CD4-positive, CD25-positive, alpha-beta regulatory T cell (primary cell): Measurements from ENCODE around the gene APP. TPM values are rescaled to one million over a fixed set of nuclear protein-coding genes. Genes with fewer than 3 reads are reported as not detected.
A peak's percentile ranks its signal among the peaks of the same experiment; 100 is the strongest.

Source experiments
- ATAC-seq, 2 donors: fragments of 150-1000 bp; cut with Tn5 transposase; one replicate each; pipeline ENCODE4 v1.10.0; 2021; ENCODE audit warnings: low read depth in 2 of 2, moderate number of reproducible peaks in 2 of 2, moderate library complexity in 1 of 2
- DNase-seq, 3 donors: peaks; one replicate each; pipeline versions ENCODE4 v3.0.0 to v3.0.0-alpha.2; 2012 to 2022; ENCODE audit warnings: mixed read lengths in 1 of 3
- H3K27ac ChIP-seq: one replicate; pipeline ENCODE4 v1.7.0; 2013; ENCODE audit warnings: mild to moderate bottlenecking, low read length; ENCODE audit not compliant: insufficient read depth, poor library complexity, severe bottlenecking
- H3K27me3 ChIP-seq: one replicate; pipeline ENCODE4 v1.7.0; 2013; ENCODE audit warnings: low read length; ENCODE audit not compliant: control insufficient read depth, insufficient read depth
- H3K36me3 ChIP-seq: one replicate; pipeline ENCODE4 v1.7.0; 2013; ENCODE audit warnings: mild to moderate bottlenecking, low read length, moderate library complexity; ENCODE audit not compliant: control insufficient read depth, insufficient read depth
- H3K4me1 ChIP-seq: 2 replicates; pipeline ENCODE4 v1.7.0; 2013; ENCODE audit warnings: mild to moderate bottlenecking, low read length; ENCODE audit not compliant: insufficient read depth, control insufficient read depth, poor library complexity, severe bottlenecking
- H3K4me3 ChIP-seq: one replicate; pipeline ENCODE4 v1.7.0; 2013; ENCODE audit warnings: low read depth, mild to moderate bottlenecking, low read length, moderate library complexity
- H3K9me3 ChIP-seq, 2 experiments: 1 replicate in 1 of 2; 2 replicates in 1 of 2; pipeline ENCODE4 v1.7.0; 2013; ENCODE audit warnings: low read length in 2 of 2, mild to moderate bottlenecking in 1 of 2, moderate library complexity in 1 of 2; ENCODE audit not compliant: control insufficient read depth in 2 of 2
- H3K27ac Mint-ChIP-seq, 3 donors: one replicate each; pipeline ENCODE4 v1.8.0; 2020 to 2022; ENCODE audit warnings: mild to moderate bottlenecking in 3 of 3, mixed read lengths in 3 of 3, moderate library complexity in 2 of 3
- H3K27me3 Mint-ChIP-seq: one replicate; pipeline ENCODE4 v1.8.0; 2022; ENCODE audit warnings: mild to moderate bottlenecking, mixed read lengths
- H3K36me3 Mint-ChIP-seq: one replicate; pipeline ENCODE4 v1.8.0; 2020; ENCODE audit warnings: mixed read lengths
- H3K4me1 Mint-ChIP-seq, 4 donors: one replicate each; pipeline ENCODE4 v1.8.0; 2020 to 2022; ENCODE audit warnings: mixed read lengths in 4 of 4, mild to moderate bottlenecking in 1 of 4
- H3K4me3 Mint-ChIP-seq, 4 donors: one replicate each; pipeline ENCODE4 v1.8.0; 2020 to 2022; ENCODE audit warnings: mild to moderate bottlenecking in 4 of 4, mixed read lengths in 4 of 4, moderate library complexity in 3 of 4
- H3K9me3 Mint-ChIP-seq, 7 donors: one replicate each; pipeline ENCODE4 v1.8.0; 2020 to 2022; ENCODE audit warnings: mixed read lengths in 7 of 7, mild to moderate bottlenecking in 3 of 7, moderate library complexity in 2 of 7
- polyA plus RNA-seq, 4 donors: library from polyadenylated mRNA; unstranded; fragments of 300-500 nt; fragmentation: Illumina TruSeq; gene quantifications; one replicate each; pipeline ENCODE4 v1.2.3, GENCODE V29; 2021
- total RNA-seq: library from RNA; stranded (reverse); gene quantifications from one replicate; pipeline ENCODE4 v1.2.3, GENCODE V29; 2022

Gene APP
- 29.5 TPM for total RNA-seq
- polyA plus RNA-seq, result 1 to 10 TPM; 3.9 to 7.9 (median 6.7) TPM

DNA sequence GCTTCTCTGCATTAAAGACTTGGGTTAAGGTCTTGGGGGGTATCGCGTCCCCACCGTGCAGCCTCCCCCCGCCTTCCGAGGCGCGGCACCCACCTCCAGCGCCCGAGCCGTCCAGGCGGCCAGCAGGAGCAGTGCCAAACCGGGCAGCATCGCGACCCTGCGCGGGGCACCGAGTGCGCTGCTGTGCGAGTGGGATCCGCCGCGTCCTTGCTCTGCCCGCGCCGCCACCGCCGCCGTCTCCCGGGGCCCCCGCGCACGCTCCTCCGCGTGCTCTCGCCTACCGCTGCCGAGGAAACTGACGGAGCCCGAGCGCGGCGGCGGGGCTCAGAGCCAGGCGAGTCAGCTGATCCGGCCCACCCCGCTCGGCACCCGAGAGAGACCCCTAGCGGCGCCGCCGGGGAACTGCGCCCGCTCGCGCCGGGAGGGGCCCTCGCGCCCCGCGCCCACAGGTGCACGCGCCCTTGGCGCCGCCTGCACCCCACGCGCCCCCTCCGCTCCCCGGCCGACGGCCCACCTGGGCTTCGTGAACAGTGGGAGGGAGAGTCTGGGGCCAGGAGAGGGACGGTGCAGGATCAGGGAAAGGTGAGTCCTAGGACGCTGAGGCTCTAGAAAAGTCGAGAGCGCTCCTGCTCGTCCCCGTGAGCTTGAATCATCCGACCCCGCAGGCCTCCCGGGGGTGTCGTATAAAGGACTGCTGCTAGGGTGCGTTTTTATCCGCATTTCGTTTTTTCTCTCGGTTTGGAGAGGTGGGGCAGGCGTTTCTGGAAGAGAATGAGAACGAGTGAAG, at the start of gene APP:
Gene APP (minus strand): TSS at position 300 of the 787 bp plus-strand sequence. CDS start 150 bp downstream, at position 150.
- peak within 1 kb of the TSS; percentile 52 to 83 (median 62) for H3K27ac Mint-ChIP-seq
- Histone ChIP-seq H3K9me3 (no peaks in the 10 kb centered on the region), H3K36me3 (no peaks in the 10 kb centered on the region), H3K27me3 (peaks cover 4% of the 10 kb centered on the region), H3K27ac (peak within 1 kb of the TSS; percentile 30), H3K4me3 (peak within 1 kb of the TSS; percentile 67), H3K4me1 (peaks cover 25% of the 10 kb centered on the region)
- H3K27me3 Mint-ChIP-seq, result peaks cover 48% of the 10 kb centered on the region
- ATAC-seq (peak; percentile 88 to 91), DNase-seq (peak; percentile 69 to 86 (median 84))
- peaks cover 0 to 1% (median 0%) of the 10 kb centered on the region in 7 donors for H3K9me3 Mint-ChIP-seq
- peaks cover 4 to 24% (median 15%) of the 10 kb centered on the region in 4 donors for H3K4me1 Mint-ChIP-seq
- H3K36me3 Mint-ChIP-seq, result peaks cover 2% of the 10 kb centered on the region
- peak within 1 kb of the TSS; percentile 88 to 100 (median 95) for H3K4me3 Mint-ChIP-seq

DNA sequence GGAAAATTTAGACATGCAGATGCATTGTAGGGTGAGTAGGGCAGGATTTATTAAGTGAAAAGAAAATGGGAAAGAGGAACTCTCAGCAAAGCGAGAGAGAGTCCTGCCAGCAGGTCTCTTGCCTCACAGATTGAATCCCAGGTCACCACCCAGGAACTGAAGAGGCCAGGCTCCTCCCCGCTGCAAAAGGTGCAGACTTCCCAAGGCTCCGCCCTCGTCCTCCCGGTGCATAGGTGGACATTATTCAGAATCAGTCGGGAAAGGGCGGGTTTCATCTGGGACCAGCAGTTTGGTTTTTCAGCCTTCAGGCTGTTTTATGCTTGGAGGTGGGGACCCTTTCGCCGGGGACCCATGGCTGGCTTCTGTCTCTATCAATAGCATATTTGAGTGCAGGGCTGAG, 41.6 kb upstream of the APP start:
- no peak overlapping the region for H3K4me3 ChIP-seq
- H3K36me3 Mint-ChIP-seq, result no peaks in the 10 kb centered on the region
- ATAC-seq, result no peak

DNA sequence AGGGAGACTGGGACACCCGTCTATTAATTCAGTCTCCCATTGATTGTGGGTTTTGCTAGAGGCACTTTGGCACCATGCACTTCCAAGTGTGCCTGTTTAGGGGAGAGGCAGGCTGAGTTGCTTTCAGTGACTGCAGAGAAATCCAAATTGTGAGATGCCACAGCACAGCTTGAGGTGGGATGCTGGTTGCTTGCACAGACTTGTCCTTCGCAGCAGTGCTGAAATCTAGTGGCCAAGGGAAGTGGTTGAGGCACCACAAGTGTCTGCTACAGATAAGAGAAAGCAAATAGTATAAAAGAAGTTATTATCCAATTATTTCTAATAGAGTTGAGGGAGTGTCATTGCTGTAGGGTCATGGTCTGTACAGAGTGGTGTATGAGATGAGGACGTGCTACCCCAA, 40.0 kb upstream of the APP start:
- H3K27ac ChIP-seq, result no peak overlapping the region
- Mint-ChIP-seq H3K27me3 (no peaks in the 10 kb centered on the region), H3K4me3 (no peak overlapping the region), H3K9me3 (no peaks in the 10 kb centered on the region), H3K4me1 (no peaks in the 10 kb centered on the region), H3K27ac (no peak overlapping the region), H3K36me3 (no peaks in the 10 kb centered on the region)
- no peaks in the 10 kb centered on the region for H3K36me3 ChIP-seq
- DNase-seq, result no peak
- H3K4me3 ChIP-seq, result no peak overlapping the region
- ATAC-seq, result no peak
- no peaks in the 10 kb centered on the region for H3K4me1 ChIP-seq
- no peaks in the 10 kb centered on the region for H3K27me3 ChIP-seq
- no peaks in the 10 kb centered on the region for H3K9me3 ChIP-seq

More for the DNA sequence above, 41.6 kb upstream of the APP start:
- Histone ChIP-seq H3K36me3 (no peaks in the 10 kb centered on the region), H3K9me3 (no peaks in the 10 kb centered on the region), H3K27me3 (no peaks in the 10 kb centered on the region), H3K27ac (no peak overlapping the region), H3K4me1 (no peaks in the 10 kb centered on the region)
- Mint-ChIP-seq H3K4me3 (no peak overlapping the region), H3K4me1 (peaks cover 0 to 2% (median 0%) of the 10 kb centered on the region in 4 donors), H3K27me3 (no peaks in the 10 kb centered on the region), H3K9me3 (peaks cover 0 to 3% (median under 1%) of the 10 kb centered on the region in 7 donors), H3K27ac (no peak overlapping the region)
- DNase-seq, result no peak

DNA sequence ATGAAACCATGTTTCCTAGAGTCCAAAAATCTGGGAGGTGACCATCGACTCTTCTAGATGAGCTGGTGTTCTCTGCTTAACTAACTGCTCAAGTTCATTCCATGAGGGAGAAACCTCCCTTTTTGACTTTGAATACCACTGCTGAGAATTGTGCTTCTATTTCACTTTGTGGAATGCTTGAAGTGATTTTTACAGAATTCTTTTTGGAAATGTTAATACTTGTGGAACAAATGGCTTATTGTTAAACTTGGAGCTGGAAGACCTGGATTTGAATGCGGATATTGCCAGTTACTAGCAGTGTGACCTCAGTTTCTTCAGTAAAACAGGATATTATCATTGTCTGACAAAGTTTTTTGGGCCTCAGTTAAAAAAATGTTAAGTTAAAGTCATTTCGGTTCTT, 36.5 kb upstream of the APP start:
- no peaks in the 10 kb centered on the region for H3K27me3 ChIP-seq
- Mint-ChIP-seq H3K27me3 (no peaks in the 10 kb centered on the region), H3K9me3 (no peaks in the 10 kb centered on the region), H3K36me3 (no peaks in the 10 kb centered on the region), H3K4me1 (no peaks in the 10 kb centered on the region), H3K4me3 (peak overlapping the region in 1 of 4 donors; percentile 8), H3K27ac (no peak overlapping the region)
- ATAC-seq (no peak), DNase-seq (no peak)
- no peaks in the 10 kb centered on the region for H3K36me3 ChIP-seq
- H3K27ac ChIP-seq, result no peak overlapping the region
- no peaks in the 10 kb centered on the region for H3K4me1 ChIP-seq
- H3K9me3 ChIP-seq, result no peaks in the 10 kb centered on the region
- no peak overlapping the region for H3K4me3 ChIP-seq

DNA sequence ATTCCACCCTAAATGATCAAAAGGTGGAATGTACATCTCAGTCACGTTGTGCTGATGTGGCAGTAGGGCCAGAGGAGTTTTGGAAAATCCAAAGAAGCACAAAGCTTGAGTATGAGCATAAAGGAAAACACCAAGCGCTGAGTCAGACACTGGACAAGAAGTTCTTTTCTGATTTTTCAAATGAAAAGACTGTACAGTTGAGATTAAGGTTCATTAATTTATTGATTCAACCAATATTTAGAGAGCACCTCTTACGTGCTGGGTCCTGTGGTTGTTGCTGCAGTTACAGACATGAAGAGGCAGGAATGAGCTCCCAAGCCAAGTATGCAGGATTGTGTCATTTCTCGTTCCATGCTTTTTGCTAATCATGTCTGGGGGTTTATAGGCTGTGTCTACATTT, 28.9 kb upstream of the APP start:
- H3K27ac ChIP-seq, result no peak overlapping the region
- Mint-ChIP-seq H3K4me1 (no peaks in the 10 kb centered on the region), H3K27ac (no peak overlapping the region), H3K36me3 (no peaks in the 10 kb centered on the region), H3K9me3 (peaks cover 0 to 4% (median 0%) of the 10 kb centered on the region in 7 donors), H3K4me3 (no peak overlapping the region), H3K27me3 (no peaks in the 10 kb centered on the region)
- H3K4me3 ChIP-seq, result no peak overlapping the region
- no peaks in the 10 kb centered on the region for H3K27me3 ChIP-seq
- no peak for ATAC-seq
- H3K9me3 ChIP-seq, result no peaks in the 10 kb centered on the region
- H3K4me1 ChIP-seq, result no peaks in the 10 kb centered on the region
- DNase-seq, result no peak
- no peaks in the 10 kb centered on the region for H3K36me3 ChIP-seq

DNA sequence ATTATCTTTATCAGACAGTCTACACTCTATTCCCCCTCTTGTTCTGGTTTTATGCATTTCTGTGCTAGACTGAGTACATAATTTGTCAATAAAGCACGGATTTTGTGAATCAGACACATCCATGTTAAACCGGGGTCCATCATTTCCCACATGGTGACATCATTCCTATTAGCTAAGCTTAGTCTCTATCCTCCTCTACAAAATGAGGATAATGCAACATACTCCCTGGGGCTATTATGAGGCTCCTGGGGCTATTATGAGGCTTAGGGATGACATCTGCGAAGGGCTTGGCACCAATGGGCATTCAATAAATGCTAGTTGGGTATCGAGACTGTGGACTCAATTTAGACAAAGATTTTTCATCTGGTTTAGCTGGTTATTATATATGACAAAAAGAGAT, 25.1 kb upstream of the APP start:
- no peak for DNase-seq
- Mint-ChIP-seq H3K4me1 (no peaks in the 10 kb centered on the region), H3K27me3 (no peaks in the 10 kb centered on the region), H3K27ac (no peak overlapping the region), H3K4me3 (no peak overlapping the region), H3K36me3 (no peaks in the 10 kb centered on the region), H3K9me3 (peaks cover 0 to 4% (median 0%) of the 10 kb centered on the region in 7 donors)
- no peaks in the 10 kb centered on the region for H3K27me3 ChIP-seq
- no peaks in the 10 kb centered on the region for H3K36me3 ChIP-seq
- no peaks in the 10 kb centered on the region for H3K9me3 ChIP-seq
- no peak overlapping the region for H3K4me3 ChIP-seq
- H3K4me1 ChIP-seq, result no peaks in the 10 kb centered on the region
- ATAC-seq, result no peak
- H3K27ac ChIP-seq, result no peak overlapping the region

DNA sequence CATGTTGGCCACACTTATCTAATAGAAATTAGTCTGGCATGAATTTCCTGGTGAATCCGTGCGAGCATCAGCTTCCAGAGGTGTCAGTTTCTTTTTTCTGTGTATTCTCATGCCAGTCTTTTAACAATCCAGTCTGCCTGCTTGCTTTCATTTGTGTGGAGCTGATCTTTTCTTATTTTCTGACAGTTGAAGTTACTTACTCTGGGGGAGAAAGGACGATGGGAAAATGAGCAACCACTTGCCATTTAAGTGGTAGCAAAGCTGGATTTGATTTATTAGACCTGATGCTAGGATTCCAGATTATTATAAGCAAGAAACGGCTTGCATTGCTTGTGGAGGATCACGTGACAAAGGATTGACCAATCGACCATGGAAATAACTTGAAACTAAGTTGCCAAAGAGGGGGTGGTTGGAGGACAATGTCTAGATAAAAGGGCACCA, 24.3 kb upstream of the APP start:
- H3K36me3 ChIP-seq, result no peaks in the 10 kb centered on the region
- no peaks in the 10 kb centered on the region for H3K27me3 Mint-ChIP-seq
- no peak overlapping the region for H3K4me3 ChIP-seq
- no peak for ATAC-seq
- H3K9me3 ChIP-seq, result no peaks in the 10 kb centered on the region
- peaks cover 0 to 4% (median 0%) of the 10 kb centered on the region in 7 donors for H3K9me3 Mint-ChIP-seq
- DNase-seq, result no peak
- H3K4me1 Mint-ChIP-seq, result no peaks in the 10 kb centered on the region
- no peaks in the 10 kb centered on the region for H3K36me3 Mint-ChIP-seq
- H3K4me1 ChIP-seq, result no peaks in the 10 kb centered on the region
- H3K27me3 ChIP-seq, result no peaks in the 10 kb centered on the region
- no peak overlapping the region for H3K4me3 Mint-ChIP-seq
- no peak overlapping the region for H3K27ac Mint-ChIP-seq
- no peak overlapping the region for H3K27ac ChIP-seq

DNA sequence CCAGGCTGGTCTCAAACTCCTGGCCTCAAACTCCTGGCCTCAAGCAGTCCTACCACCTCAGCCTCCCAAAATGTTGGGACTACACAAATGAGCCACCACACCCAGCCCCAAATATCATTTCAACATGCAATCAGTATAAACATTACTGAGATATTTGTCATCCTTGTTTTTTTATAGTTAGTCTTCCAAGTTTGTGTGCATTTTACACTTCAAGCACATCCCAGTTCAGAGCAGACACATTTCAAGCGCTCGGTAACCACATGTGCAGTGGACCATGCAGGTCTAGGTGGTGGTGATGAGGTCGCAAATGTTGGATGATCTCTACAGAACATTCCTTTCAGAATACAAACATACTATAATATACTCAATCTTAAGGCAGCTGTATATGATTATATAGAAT, 23.8 kb upstream of the APP start:
- Histone ChIP-seq H3K36me3 (no peaks in the 10 kb centered on the region), H3K9me3 (no peaks in the 10 kb centered on the region), H3K27ac (no peak overlapping the region), H3K4me3 (no peak overlapping the region), H3K27me3 (no peaks in the 10 kb centered on the region), H3K4me1 (no peaks in the 10 kb centered on the region)
- no peak for DNase-seq
- no peak for ATAC-seq
- no peaks in the 10 kb centered on the region for H3K4me1 Mint-ChIP-seq
- H3K36me3 Mint-ChIP-seq, result no peaks in the 10 kb centered on the region
- no peak overlapping the region for H3K27ac Mint-ChIP-seq
- no peak overlapping the region for H3K4me3 Mint-ChIP-seq
- peaks cover 0 to 4% (median 0%) of the 10 kb centered on the region in 7 donors for H3K9me3 Mint-ChIP-seq
- no peaks in the 10 kb centered on the region for H3K27me3 Mint-ChIP-seq
